H1 (cell line): ENCODE results near the gene FOXJ2. TPM values are rescaled to one million over a fixed set of nuclear protein-coding genes. Genes with fewer than 3 reads are reported as not detected.

ENCODE experiments used
- CTCF ChIA-PET: fragments of 300-600 bp; sonication (Branson Sonifier 250); formaldehyde crosslinking; loops from one replicate; lab custom pipeline; 2021; ENCODE audit not compliant: partially characterized antibody; lab: Charles Lee
- POLR2A ChIA-PET: fragments of 300-600 bp; sonication (Branson Sonifier 250); formaldehyde crosslinking; loops from one replicate; lab custom pipeline; 2021; ENCODE audit warnings: inconsistent platforms; ENCODE audit not compliant: partially characterized antibody; lab: Charles Lee
- DNase-seq, 2 experiments: peaks; one replicate each; pipeline versions ENCODE4 v3.0.0 to v3.0.0-alpha.2; 2010 to 2022; ENCODE audit warnings: low spot score in 2 of 2, low read depth in 1 of 2, mixed read lengths in 1 of 2
- FAIRE-seq: peaks from 2 replicates; lab custom pipeline; 2011; peaks lifted over from hg19 to GRCh38; lab: Jason Lieb, UNC
- H2AFZ ChIP-seq: 2 replicates; pipeline ENCODE4 v1.8.1; 2012; ENCODE audit warnings: low read length, inconsistent platforms
- H2AK5ac ChIP-seq: 2 replicates; pipeline ENCODE4 v1.6.1; 2013; ENCODE audit warnings: low read depth, low read length
- H2BK120ac ChIP-seq: replicated peaks from 2 replicates; pipeline ENCODE3; 2013; ENCODE audit warnings: low read depth, low read length, inconsistent platforms
- H2BK12ac ChIP-seq: 2 replicates; pipeline ENCODE4 v1.6.1; 2013; ENCODE audit warnings: low read depth, low read length
- H2BK15ac ChIP-seq: 2 replicates; pipeline ENCODE4 v1.6.1; 2013; ENCODE audit warnings: low read length
- H2BK20ac ChIP-seq: 2 replicates; pipeline ENCODE4 v1.6.1; 2013; ENCODE audit warnings: low read length
- H2BK5ac ChIP-seq: 2 replicates; pipeline ENCODE4 v1.6.1; 2013; ENCODE audit warnings: low read depth, low read length
- H3K14ac ChIP-seq: 2 replicates; pipeline ENCODE4 v1.6.1; 2013; ENCODE audit warnings: inconsistent platforms; ENCODE audit not compliant: insufficient read length
- H3K18ac ChIP-seq: 2 replicates; pipeline ENCODE4 v1.6.1; 2013; ENCODE audit warnings: low read length; ENCODE audit errors: extremely low read depth
- H3K23ac ChIP-seq: 2 replicates; pipeline ENCODE4 v1.6.1; 2013; ENCODE audit warnings: inconsistent platforms; ENCODE audit not compliant: insufficient read length
- H3K23me2 ChIP-seq: 2 replicates; pipeline ENCODE4 v1.6.1; 2013; ENCODE audit warnings: low read depth, low read length
- H3K27ac ChIP-seq: 2 replicates; pipeline ENCODE4 v1.6.1; 2011; ENCODE audit warnings: low read depth, low read length, inconsistent platforms
- H3K27me3 ChIP-seq, 4 experiments: replicated peaks in 1 of 4; 1 replicate in 1 of 4; 2 replicates in 3 of 4; pipeline versions ENCODE4 v1.6.1 to v1.8.1; 2011 to 2013; ENCODE audit warnings: low read length in 3 of 4, mild to moderate bottlenecking in 3 of 4, inconsistent platforms in 2 of 4, mixed read lengths in 2 of 4, moderate library complexity in 1 of 4; ENCODE audit not compliant: control insufficient read depth in 3 of 4, insufficient read depth in 3 of 4; ENCODE audit errors: extremely low read depth in 1 of 4
- H3K36me3 ChIP-seq, 4 experiments: 2 replicates each; pipeline versions ENCODE4 v1.6.1 to v1.8.1; 2011 to 2013; ENCODE audit warnings: mild to moderate bottlenecking in 4 of 4, low read length in 3 of 4, moderate library complexity in 2 of 4, control low read depth in 1 of 4, inconsistent platforms in 1 of 4; ENCODE audit not compliant: insufficient read depth in 4 of 4, control insufficient read depth in 2 of 4
- H3K4ac ChIP-seq: replicated peaks from 2 replicates; pipeline ENCODE3; 2013; ENCODE audit warnings: low read length, low read depth, mixed read lengths, inconsistent platforms; ENCODE audit not compliant: insufficient read length
- H3K4me1 ChIP-seq, 4 experiments: replicated peaks in 1 of 4; 1 replicate in 1 of 4; 2 replicates in 3 of 4; pipeline versions ENCODE4 v1.6.1 to v1.8.1; 2011 to 2013; ENCODE audit warnings: low read length in 3 of 4, inconsistent platforms in 2 of 4, mixed read lengths in 1 of 4; ENCODE audit not compliant: insufficient read depth in 4 of 4, control insufficient read depth in 3 of 4
- H3K4me2 ChIP-seq, 2 experiments: 2 replicates each; pipeline versions ENCODE4 v1.6.1 to v1.8.1; 2011 to 2013; ENCODE audit warnings: low read depth in 2 of 2, low read length in 2 of 2, control low read depth in 1 of 2, inconsistent platforms in 1 of 2, mild to moderate bottlenecking in 1 of 2; ENCODE audit not compliant: insufficient read depth in 1 of 2
- H3K4me3 ChIP-seq, 4 experiments: fragments of 200-600, 300-600 bp in 1 of 4; sonication (generic), shearing (Covaris generic), sonication (Bioruptor Twin) in 1 of 4; 2 replicates each; pipeline versions ENCODE4 v1.5.1 to v1.8.1; 2011 to 2016; ENCODE audit warnings: low read length in 4 of 4, low read depth in 3 of 4, control low read depth in 2 of 4, inconsistent platforms in 2 of 4, mild to moderate bottlenecking in 2 of 4, mixed read lengths in 1 of 4, moderate library complexity in 1 of 4; ENCODE audit not compliant: insufficient read depth in 2 of 4; ENCODE audit errors: extremely low read depth in 1 of 4
- H3K56ac ChIP-seq: replicated peaks from 2 replicates; pipeline ENCODE3; 2013; ENCODE audit warnings: low read depth, mild to moderate bottlenecking, mixed read lengths, low read length, inconsistent platforms; ENCODE audit not compliant: insufficient read length
- H3K79me1 ChIP-seq: 2 replicates; pipeline ENCODE4 v1.6.1; 2013; ENCODE audit warnings: low read depth, low read length, control low read depth
- H3K79me2 ChIP-seq, 2 experiments: 2 replicates each; pipeline versions ENCODE4 v1.6.1 to v1.8.1; 2012 to 2013; ENCODE audit warnings: low read length in 2 of 2, mild to moderate bottlenecking in 2 of 2, inconsistent platforms in 1 of 2; ENCODE audit not compliant: insufficient read depth in 2 of 2, control insufficient read depth in 1 of 2
- H3K9ac ChIP-seq, 4 experiments: replicated peaks in 1 of 4; 1 replicate in 1 of 4; 2 replicates in 3 of 4; pipeline versions ENCODE4 v1.6.1 to v1.8.1; 2011 to 2013; ENCODE audit warnings: low read depth in 3 of 4, low read length in 3 of 4, control low read depth in 2 of 4, mild to moderate bottlenecking in 2 of 4, moderate library complexity in 2 of 4, inconsistent platforms in 1 of 4; ENCODE audit errors: extremely low read depth in 1 of 4
- H3K9me3 ChIP-seq, 2 experiments: 2 replicates each; pipeline versions ENCODE4 v1.6.1 to v1.8.1; 2012 to 2013; ENCODE audit warnings: mild to moderate bottlenecking in 2 of 2, moderate library complexity in 2 of 2, control low read depth in 1 of 2, inconsistent platforms in 1 of 2, low read depth in 1 of 2, low read length in 1 of 2, mixed read lengths in 1 of 2; ENCODE audit not compliant: insufficient read depth in 2 of 2
- H4K20me1 ChIP-seq, 2 experiments: replicated peaks in 1 of 2; 2 replicates each; pipeline versions ENCODE3 to v1.8.1; 2011 to 2013; ENCODE audit warnings: inconsistent platforms in 2 of 2, low read length in 2 of 2, mild to moderate bottlenecking in 1 of 2; ENCODE audit not compliant: insufficient read depth in 2 of 2, control insufficient read depth in 1 of 2
- H4K5ac ChIP-seq: 2 replicates; pipeline ENCODE4 v1.6.1; 2013; ENCODE audit warnings: low read length, low read depth, mixed read lengths, inconsistent platforms; ENCODE audit not compliant: insufficient read length
- H4K8ac ChIP-seq: 2 replicates; pipeline ENCODE4 v1.8.0; 2013; ENCODE audit warnings: mild to moderate bottlenecking, moderate library complexity, low read length, inconsistent platforms; ENCODE audit not compliant: insufficient read depth; ENCODE audit errors: extremely low read depth
- H4K91ac ChIP-seq: replicated peaks from 2 replicates; pipeline ENCODE3; 2013; ENCODE audit warnings: low read length, mixed read lengths, inconsistent platforms; ENCODE audit not compliant: insufficient read length
- CBX5 ChIP-seq: fragments of 300-800, 300-1000 bp; sonication (generic); IDR thresholded peaks from 2 replicates; pipeline ENCODE4 v1.7.1; 2016; ENCODE audit warnings: antibody characterized with exemption, low read length, low read depth
- EGR1 ChIP-seq: IDR thresholded peaks from 2 replicates; pipeline ENCODE4 v1.6.1; 2011; ENCODE audit warnings: low read depth, low read length, borderline replicate concordance
- EP300 ChIP-seq, 2 experiments: IDR thresholded peaks; 1 replicate in 1 of 2; 2 replicates in 1 of 2; pipeline ENCODE4 v1.6.1; 2011 to 2012; ENCODE audit warnings: low read depth in 2 of 2, low read length in 2 of 2, mild to moderate bottlenecking in 2 of 2, borderline replicate concordance in 1 of 2, inconsistent platforms in 1 of 2, moderate library complexity in 1 of 2
- HDAC6 ChIP-seq: IDR thresholded peaks from one replicate; pipeline ENCODE4 v1.7.1; 2012; ENCODE audit warnings: low read depth, mild to moderate bottlenecking, inconsistent platforms, low read length, moderate library complexity
- JUN ChIP-seq: IDR thresholded peaks from 2 replicates; pipeline ENCODE4 v1.6.1; 2011; ENCODE audit warnings: low read depth, mild to moderate bottlenecking, improper control_type of control experiment, low read length
- JUND ChIP-seq: IDR thresholded peaks from 2 replicates; pipeline ENCODE4 v1.6.1; 2011; ENCODE audit warnings: mild to moderate bottlenecking, improper control_type of control experiment, low read length
- KDM1A ChIP-seq: fragments of 200-600, 300-600 bp; sonication (generic); IDR thresholded peaks from 2 replicates; pipeline ENCODE4 v1.7.1; 2016; ENCODE audit warnings: mild to moderate bottlenecking, low read length, borderline replicate concordance
- PHF8 ChIP-seq: fragments of 200-600 bp; sonication (generic); conservative IDR thresholded peaks from 2 replicates; pipeline ENCODE4 v1.7.1; 2012; ENCODE audit warnings: low read depth, mild to moderate bottlenecking, inconsistent platforms, low read length, moderate library complexity
- POLR2AphosphoS5 ChIP-seq: IDR thresholded peaks from 2 replicates; pipeline ENCODE4 v1.6.1; 2011; ENCODE audit warnings: low read depth, low read length
- SP1 ChIP-seq: IDR thresholded peaks from 2 replicates; pipeline ENCODE4 v1.6.1; 2011; ENCODE audit warnings: low read depth, low read length
- TCF12 ChIP-seq: IDR thresholded peaks from 2 replicates; pipeline ENCODE4 v1.6.1; 2011; ENCODE audit warnings: low read depth, mild to moderate bottlenecking, low read length
- YY1 ChIP-seq: IDR thresholded peaks from 2 replicates; pipeline ENCODE4 v1.6.1; 2011; ENCODE audit warnings: low read depth, mild to moderate bottlenecking, low read length
- polyA plus RNA-seq, 7 experiments: library from polyadenylated mRNA; depleted of rRNA in 3 of 7; stranded (reverse) in 5 of 7; unstranded in 2 of 7; fragments of >200 nt in 5 of 7; fragments of 200-250 nt in 2 of 7; gene quantifications; 1 replicate in 5 of 7; 2 replicates in 1 of 7; 4 replicates in 1 of 7; pipeline versions ENCODE4 v1.2.1 to v1.2.3, GENCODE V29; 2011 to 2013; ENCODE audit warnings: missing spikeins in 2 of 7, mixed read lengths in 2 of 7
- total RNA-seq: library from RNA; stranded (reverse); fragmentation: NEBNext Ultra II Directional; extraction: Animal tissue kit (Norgen Biotek cat#: 25700); gene quantifications from 2 replicates; pipeline ENCODE4 v1.2.1, GENCODE V29; 2021
- TF ChIP-seq, protein P1 (sequence below): IDR thresholded peaks from 2 replicates; pipeline ENCODE4 v1.6.1; 2012; ENCODE audit warnings: inconsistent platforms

Gene FOXJ2
- total and polyA plus RNA-seq, 2 of the 8 experiments (the other 6 are each of a cell fraction or from before 2014, with no cell fraction given) = 4.2 to 9.3 TPM

DNA sequence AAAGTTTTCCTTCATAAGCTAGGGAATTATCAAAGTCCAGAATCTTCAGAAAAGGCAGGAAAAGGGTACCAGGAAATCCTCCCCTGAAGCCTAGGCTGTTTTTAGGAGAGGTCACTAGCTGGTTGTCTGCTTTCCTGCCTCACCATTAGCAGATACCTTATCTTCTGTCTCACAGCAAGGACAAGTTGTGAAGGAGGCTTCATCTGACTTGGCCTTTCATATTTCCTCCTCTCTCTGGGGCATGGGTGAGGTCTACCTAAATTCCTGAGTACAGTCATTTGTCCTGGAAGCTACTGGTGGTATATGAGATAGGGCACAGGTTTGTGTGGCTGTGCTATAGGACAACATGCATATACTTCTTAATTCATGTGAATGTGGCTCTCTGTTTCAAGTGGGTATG, 2.3 kb downstream of the FOXJ2 start:
- Histone ChIP-seq H3K4me1 (peaks cover 21 to 39% (median 30%) of the 10 kb centered on the region in 4 experiments), H3K9ac (no peak overlapping the region), H2AK5ac (no peak overlapping the region; the same call in 1 of the 2 replicates), H4K20me1 (peaks cover 0 to 2% of the 10 kb centered on the region in 2 experiments), H2BK5ac (no peak overlapping the region), H2AFZ (no peak overlapping the region), H3K27me3 (no peaks in the 10 kb centered on the region), H3K9me3 (no peaks in the 10 kb centered on the region), H4K5ac (no peak overlapping the region), H3K4ac (no peak overlapping the region), H4K91ac (no peak overlapping the region), H4K8ac (no peak overlapping the region), H3K4me2 (peak overlapping the region; percentile 11 to 82; a peak in 1 of 4 replicates), H3K18ac (no peak overlapping the region), H3K79me2 (peaks cover 0 to 21% of the 10 kb centered on the region in 2 experiments; a peak in 1 of 4 replicates), H2BK120ac (no peak overlapping the region), H2BK12ac (peak overlapping the region; percentile 3; the same call in 1 of the 2 replicates), H3K56ac (no peak overlapping the region), H3K27ac (no peak overlapping the region), H3K79me1 (peaks cover 5% of the 10 kb centered on the region; the same call in 1 of the 2 replicates), H2BK20ac (no peak overlapping the region), H3K36me3 (no peaks in the 10 kb centered on the region), H3K4me3 (0 out of 8 replicates have a peak overlapping the region, but pooled peaks of 1 of the 4 experiments have one; percentile 91), H3K23ac (no peak overlapping the region), H2BK15ac (no peak overlapping the region), H3K23me2 (peaks cover 23% of the 10 kb centered on the region), H3K14ac (no peak overlapping the region)
- DNase-seq (no peak), FAIRE-seq (no peak)
- CTCF ChIA-PET = no interaction called here
- POLR2A ChIA-PET = no interaction called here
- TF ChIP-seq YY1 = no peak
- TF ChIP-seq HDAC6 = no peak
- no peak for TF ChIP-seq EGR1
- no peak for TF ChIP-seq JUND
- TF ChIP-seq SP1 = no peak
- TF ChIP-seq JUN = no peak
- no peak for TF ChIP-seq PHF8
- TF ChIP-seq KDM1A = no peak
- no peak for TF ChIP-seq TCF12
- TF ChIP-seq EP300 (IDR thresholded peaks at IDR 0.05; ENCODE audit: borderline replicate concordance in 1 of 2, low read depth in 2 of 2, low read length in 2 of 2) = no peak
- TF ChIP-seq, protein P1, sequence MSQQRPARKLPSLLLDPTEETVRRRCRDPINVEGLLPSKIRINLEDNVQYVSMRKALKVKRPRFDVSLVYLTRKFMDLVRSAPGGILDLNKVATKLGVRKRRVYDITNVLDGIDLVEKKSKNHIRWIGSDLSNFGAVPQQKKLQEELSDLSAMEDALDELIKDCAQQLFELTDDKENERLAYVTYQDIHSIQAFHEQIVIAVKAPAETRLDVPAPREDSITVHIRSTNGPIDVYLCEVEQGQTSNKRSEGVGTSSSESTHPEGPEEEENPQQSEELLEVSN = no peak
- no peak for TF ChIP-seq CBX5
- TF ChIP-seq POLR2AphosphoS5 = no peak
